AG04449 (cell line): ENCODE data around the gene ASPDH.

Experiments
- CTCF ChIA-PET: fragments of 350-600 bp; formaldehyde crosslinking; extraction: SDS; loops from one replicate; lab custom pipeline; 2021; ENCODE audit warnings: antibody characterized with exemption; lab: Yijun Ruan, JAX
- POLR2A ChIA-PET: fragments of 400-600, 350-600 bp; formaldehyde crosslinking; extraction: SDS; loops from one replicate; lab custom pipeline; 2020; ENCODE audit warnings: antibody characterized with exemption, inconsistent platforms; lab: Yijun Ruan, JAX
- DNase-seq: peaks from one replicate; pipeline ENCODE4 v3.0.0-alpha.2; 2010; ENCODE audit warnings: low read depth, low spot score
- H3K4me3 ChIP-seq: 2 replicates; pipeline ENCODE4 v1.5.1; 2011; ENCODE audit warnings: low read depth, mild to moderate bottlenecking, control low read depth, low read length
- CTCF ChIP-seq: IDR thresholded peaks from one replicate; pipeline ENCODE4 v1.5.1; 2011; ENCODE audit warnings: mild to moderate bottlenecking, moderate library complexity, low read length, control low read depth, inconsistent platforms; ENCODE audit not compliant: insufficient read depth; ENCODE audit errors: missing control alignments

The ASPDH gene

GRCh38 chr19:50517704-50518075 lies 4.0 kb upstream of the ASPDH start:
- POLR2A ChIA-PET: no interaction called here
- no peak for TF ChIP-seq CTCF
- CTCF ChIA-PET: no interaction called here
- DNase-seq: no peak
- H3K4me3 ChIP-seq: no peak overlapping the region

DNA sequence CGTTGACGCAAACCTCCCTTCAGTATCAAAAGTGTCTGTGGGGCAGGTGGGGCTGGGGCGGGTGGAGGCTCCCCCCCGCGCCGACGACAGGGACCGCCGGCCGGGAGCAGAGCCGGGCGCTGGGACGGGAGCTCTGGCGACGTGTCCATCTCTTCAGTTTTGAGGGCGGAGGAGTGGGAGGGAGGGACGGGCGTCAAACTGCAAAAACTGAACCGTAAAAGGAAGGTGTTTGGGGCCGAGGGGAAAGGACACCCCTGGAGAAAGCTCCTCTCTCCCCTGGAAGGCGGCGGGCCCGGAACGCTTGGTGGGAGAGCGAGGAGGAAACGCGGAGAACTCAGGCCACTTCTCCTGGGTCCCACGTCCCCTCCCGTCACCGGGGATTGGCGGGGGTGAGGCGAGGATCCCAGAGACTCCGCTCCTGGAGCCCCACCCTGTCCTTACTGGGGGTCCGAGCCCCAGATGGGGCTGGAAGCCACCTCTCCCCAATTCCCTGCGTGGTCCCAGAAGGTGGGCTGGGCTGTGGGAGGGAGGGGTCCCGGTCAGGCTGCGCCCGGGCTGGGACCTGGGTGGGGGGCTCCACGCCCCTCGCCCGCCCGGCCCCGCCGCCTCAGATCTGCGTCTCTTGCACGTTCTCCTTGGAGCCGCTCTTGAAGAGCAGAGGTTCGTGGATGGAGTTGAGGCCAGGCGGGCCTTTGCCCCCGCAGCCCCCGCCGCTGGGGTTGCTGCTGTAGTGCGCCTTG lies 3.4 kb upstream of the ASPDH start:
- no peak for TF ChIP-seq CTCF
- ChIA-PET CTCF (no interaction called here), POLR2A (no interaction called here)
- no peak overlapping the region for H3K4me3 ChIP-seq
- no peak for DNase-seq

DNA sequence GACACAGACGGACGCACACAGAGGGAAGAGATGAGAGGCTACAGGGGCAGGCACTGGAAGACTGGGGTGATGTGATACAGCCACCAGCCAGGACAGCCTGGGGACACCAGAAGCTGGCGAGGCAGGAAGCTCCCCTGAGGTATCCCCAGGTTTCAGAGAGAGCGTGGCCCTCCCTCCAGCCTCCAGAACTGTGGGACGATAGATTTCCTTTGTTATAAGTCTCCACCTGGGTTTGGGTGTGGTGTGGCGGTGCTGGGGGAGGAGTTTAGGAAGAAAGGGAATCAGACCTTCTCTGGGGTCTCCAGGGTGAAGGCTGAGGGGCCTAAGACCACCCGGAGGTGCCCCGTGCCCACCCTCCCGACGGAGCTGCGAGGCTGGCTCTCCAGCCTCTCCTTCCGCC lies 2.7 kb upstream of the ASPDH start:
- TF ChIP-seq CTCF: no peak
- POLR2A ChIA-PET: no interaction called here
- CTCF ChIA-PET: interaction anchor here (1.1 kb wide), 1 partner anchor 22 kb away, joined by 3 read pairs; no protein-coding TSS in a partner anchor
- DNase-seq: no peak
- H3K4me3 ChIP-seq: no peak overlapping the region

- DNase-seq: no peak
- ChIA-PET CTCF (no interaction called here), POLR2A (no interaction called here)
- TF ChIP-seq CTCF: no peak
- no peak overlapping the region for H3K4me3 ChIP-seq
Measured at GRCh38 chr19:50515168-50515561, 1.5 kb upstream of the ASPDH start.

DNA sequence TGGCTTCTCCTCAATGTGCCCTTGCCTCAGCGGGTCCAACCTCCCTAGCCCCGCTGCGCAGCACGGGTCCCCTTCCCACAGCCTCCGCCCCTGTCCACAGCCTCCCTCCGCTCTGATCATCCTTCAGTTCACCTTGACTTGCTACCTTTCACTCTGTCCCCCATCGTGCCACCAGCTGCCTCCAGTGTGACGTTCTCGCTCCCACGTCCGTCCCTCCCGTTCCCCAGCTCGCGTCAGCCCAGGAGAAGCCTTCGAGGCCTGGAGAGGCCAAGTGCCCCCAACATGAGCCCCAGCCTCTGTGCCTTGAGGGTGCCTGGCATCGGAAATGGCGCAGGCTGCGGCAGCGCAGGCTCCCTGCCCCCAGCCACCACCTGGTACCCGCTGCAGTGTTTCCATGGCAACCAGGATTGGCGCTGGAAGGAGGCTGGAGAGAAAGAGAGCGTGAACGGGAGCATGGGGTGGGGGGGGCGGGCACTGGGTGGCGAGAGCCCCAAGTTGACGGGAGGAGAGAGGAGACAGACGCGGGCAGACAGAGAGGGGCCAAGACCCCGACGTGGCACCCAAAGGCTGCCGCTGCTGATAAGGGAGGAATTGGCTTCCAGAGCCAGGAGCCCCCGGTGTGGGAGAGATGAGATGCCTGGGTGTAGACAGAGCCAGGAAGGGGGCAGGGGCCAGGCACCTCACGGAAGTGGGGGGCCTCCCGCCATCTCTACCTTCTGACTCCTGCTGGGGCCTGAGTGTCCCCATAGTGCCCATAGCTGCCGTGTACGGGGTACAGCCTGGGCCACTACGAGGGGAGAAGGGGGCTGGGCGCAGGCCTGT lies 844 bp upstream of the ASPDH start:
- no peak for TF ChIP-seq CTCF
- ChIA-PET POLR2A (no interaction called here), CTCF (no interaction called here)
- DNase-seq: no peak
- H3K4me3 ChIP-seq: no peak overlapping the region
